ENCODE measurements around the gene BPIFB3. TPM values are rescaled to one million over a fixed set of nuclear protein-coding genes. Genes with fewer than 3 reads are reported as not detected.

The BPIFB3 gene
- total RNA-seq, 1 experiment from 2014 or later: not detected

- TF ChIP-seq NR1H2 (CRISPR knock-in tag; IDR thresholded peaks at IDR 0.05) (no peak), FOXP1 (CRISPR knock-in tag; IDR thresholded peaks at IDR 0.05; ENCODE audit: borderline replicate concordance) (no peak), ZMAT4 (CRISPR knock-in tag; IDR thresholded peaks at IDR 0.05) (no peak), ZNF281 (CRISPR knock-in tag; IDR thresholded peaks at IDR 0.05) (no peak), MYBL2 (CRISPR knock-in tag; IDR thresholded peaks at IDR 0.05) (no peak), FOXJ3 (CRISPR knock-in tag; IDR thresholded peaks at IDR 0.05; ENCODE audit: borderline replicate concordance) (no peak), STAT6 (CRISPR knock-in tag; conservative IDR thresholded peaks at IDR 0.05; ENCODE audit: low read depth) (no peak)
Measured at GRCh38 chr20:33074675-33075074, 21.0 kb downstream of the BPIFB3 start (continued).

GRCh38 chr20:33075281-33075680 lies 21.6 kb downstream of the BPIFB3 start:
- Mint-ChIP-seq H3K36me3 (no peaks in the 10 kb centered on the region), H3K27me3 (ENCODE audit: low read depth) (no peaks in the 10 kb centered on the region; the same call in 1 of the 2 replicates), H3K4me3 (no peak overlapping the region), H3K4me1 (no peaks in the 10 kb centered on the region), H3K27ac (no peak overlapping the region), H3K9me3 (peaks cover 5% of the 10 kb centered on the region)
- no peak for DNase-seq (ENCODE audit: low spot score)
- ChIA-PET CTCF (no interaction called here), POLR2A (no interaction called here)
- TF ChIP-seq ERG (CRISPR knock-in tag; IDR thresholded peaks at IDR 0.05) (no peak), ZNF219 (CRISPR knock-in tag; IDR thresholded peaks at IDR 0.05; ENCODE audit: borderline replicate concordance) (no peak), NR3C1 (CRISPR knock-in tag; conservative IDR thresholded peaks at IDR 0.05; ENCODE audit: low read depth) (no peak), MLX (CRISPR knock-in tag; IDR thresholded peaks at IDR 0.05) (no peak), USF1 (CRISPR knock-in tag; IDR thresholded peaks at IDR 0.05) (no peak), ZNF317 (CRISPR knock-in tag; IDR thresholded peaks at IDR 0.05; ENCODE audit: borderline replicate concordance, low read depth) (no peak), AR (CRISPR knock-in tag; IDR thresholded peaks at IDR 0.05) (no peak), AFF4 (CRISPR knock-in tag; IDR thresholded peaks at IDR 0.05; ENCODE audit: borderline replicate concordance) (no peak), SP1 (CRISPR knock-in tag; conservative IDR thresholded peaks at IDR 0.05) (no peak), RORB (CRISPR knock-in tag; IDR thresholded peaks at IDR 0.05) (no peak), KAT7 (CRISPR knock-in tag; IDR thresholded peaks at IDR 0.05; ENCODE audit: borderline replicate concordance) (no peak)
- ATAC-seq: no peak

All from WTC11 (cell line).